OCI-LY7 (cell line): ENCODE results near the gene ARHGAP30. TPM values are rescaled to one million over a fixed set of nuclear protein-coding genes. Genes with fewer than 3 reads are reported as not detected.

Source experiments
- BruUV-seq: library from RNA; stranded (reverse); fragments of 400-500 nt; replicated peaks from 2 replicates; lab custom pipeline; 2021; lab: Mats Ljungman, UMichigan
- CTCF ChIA-PET: fragments of 300-600 bp; sonication (Branson Sonifier 250); formaldehyde crosslinking; loops from one replicate; lab custom pipeline; 2022; ENCODE audit warnings: antibody characterized with exemption; ENCODE audit not compliant: unreplicated experiment; lab: Charles Lee
- POLR2A ChIA-PET: fragments of 300-600 bp; sonication (Branson Sonifier 250); formaldehyde crosslinking; loops from one replicate; lab custom pipeline; 2022; ENCODE audit warnings: antibody characterized with exemption; lab: Charles Lee
- DNase-seq: peaks from one replicate; pipeline ENCODE4 v3.0.0-alpha.2; 2015; ENCODE audit warnings: low spot score
- H2AFZ ChIP-seq: fragments of 200-600 bp; sonication (generic), shearing (Covaris generic); 2 replicates; pipeline ENCODE4 v1.6.1; 2014; ENCODE audit warnings: mild to moderate bottlenecking, antibody characterized with exemption, low read length, moderate library complexity
- H3K27ac ChIP-seq: fragments of 200-600 bp; sonication (generic); 2 replicates; pipeline ENCODE4 v1.5.1; 2014; ENCODE audit warnings: mixed run types, low read depth, mild to moderate bottlenecking, moderate library complexity, low read length, inconsistent platforms; ENCODE audit not compliant: poor library complexity, severe bottlenecking
- H3K36me3 ChIP-seq: fragments of 200-600 bp; sonication (generic); 2 replicates; pipeline ENCODE4 v1.6.1; 2014; ENCODE audit warnings: mild to moderate bottlenecking, antibody characterized with exemption, low read length, moderate library complexity, mixed read lengths; ENCODE audit not compliant: insufficient read depth
- H3K4me1 ChIP-seq: fragments of 200-600 bp; sonication (generic); 2 replicates; pipeline ENCODE4 v1.5.1; 2014; ENCODE audit warnings: mild to moderate bottlenecking, low read length; ENCODE audit not compliant: insufficient read depth, poor library complexity, severe bottlenecking
- H3K4me2 ChIP-seq: fragments of 200-600 bp; sonication (generic); 2 replicates; pipeline ENCODE4 v1.6.1; 2014; ENCODE audit warnings: mild to moderate bottlenecking, low read length
- H3K4me3 ChIP-seq: fragments of 200-600 bp; sonication (generic); 2 replicates; pipeline ENCODE4 v1.5.1; 2014; ENCODE audit warnings: mild to moderate bottlenecking, low read depth, low read length; ENCODE audit not compliant: poor library complexity, severe bottlenecking
- H3K79me2 ChIP-seq: fragments of 200-600 bp; sonication (generic); 2 replicates; pipeline ENCODE4 v1.6.1; 2016; ENCODE audit warnings: low read depth, mild to moderate bottlenecking, low read length, moderate library complexity, mixed read lengths; ENCODE audit not compliant: insufficient read depth
- H3K9me2 ChIP-seq: fragments of 200-600 bp; sonication (generic); 2 replicates; pipeline ENCODE4 v1.6.1; 2016; ENCODE audit warnings: mild to moderate bottlenecking, low read length, mixed read lengths; ENCODE audit not compliant: insufficient read depth
- H3K9me3 ChIP-seq: fragments of 200-600 bp; sonication (generic); 2 replicates; pipeline ENCODE4 v1.6.1; 2014; ENCODE audit warnings: mild to moderate bottlenecking, mixed run types, low read length, mixed read lengths
- H4K20me1 ChIP-seq: fragments of 200-600 bp; sonication (generic); 2 replicates; pipeline ENCODE4 v1.6.1; 2014; ENCODE audit warnings: mild to moderate bottlenecking, antibody characterized with exemption, low read length, moderate library complexity, mixed read lengths; ENCODE audit not compliant: insufficient read depth
- CTCF ChIP-seq: fragments of 200-600 bp; sonication (generic); conservative IDR thresholded peaks from 2 replicates; pipeline ENCODE4 v1.5.1; 2014; ENCODE audit warnings: mild to moderate bottlenecking, antibody characterized with exemption, low read length, moderate library complexity, mixed read lengths
- EZH2phosphoT487 ChIP-seq: fragments of 200-600 bp; sonication (generic); IDR thresholded peaks from 2 replicates; pipeline ENCODE4 v1.6.1; 2018; ENCODE audit warnings: low read depth, borderline replicate concordance, mild to moderate bottlenecking, mixed run types, antibody characterized with exemption, low read length, moderate library complexity, mixed read lengths
- intact Hi-C: fragments of 100-400 bp; cut with micrococcal nuclease; formaldehyde crosslinking; loops from one replicate; pipeline ENCODE4 v1.10.0; 2022; ENCODE audit not compliant: unreplicated experiment
- total RNA-seq, 2 experiments: library from RNA; depleted of rRNA in 1 of 2; stranded (reverse); fragments of >200 nt in 1 of 2; shearing (Covaris generic) in 1 of 2; gene quantifications; 2 replicates each; pipeline ENCODE4 v1.2.3, GENCODE V29; 2014 to 2022

ARHGAP30 gene
- total RNA-seq, 2 experiments from 2014 or later = 56.2 to 101 TPM

GRCh38 chr1:161012420-161012819 lies 57.3 kb downstream of the ARHGAP30 start:
- Histone ChIP-seq H3K27ac (peak overlapping the region; percentile 10), H3K4me3 (peak overlapping the region; percentile 60), H3K9me2 (no peaks in the 10 kb centered on the region), H3K4me2 (peak overlapping the region; percentile 83), H3K36me3 (no peaks in the 10 kb centered on the region), H2AFZ (peak overlapping the region; percentile 60; the same call in 1 of the 2 replicates), H3K79me2 (peaks cover 12% of the 10 kb centered on the region; the same call in 1 of the 2 replicates), H3K9me3 (no peaks in the 10 kb centered on the region), H4K20me1 (no peaks in the 10 kb centered on the region), H3K4me1 (peaks cover 32% of the 10 kb centered on the region)
- BruUV-seq = no TSS peak
- ChIA-PET POLR2A (interaction anchor here (0.7 to 1.0 kb wide), 2 partner anchors 8 to 649 kb away, joined by 4 read pairs; partner anchors contain the start of gene F11R), CTCF (no interaction called here)
- no peak for DNase-seq
- TF ChIP-seq CTCF (no peak), EZH2phosphoT487 (no peak)
- intact Hi-C loops = no loop called here

- DNase-seq = no peak
- Histone ChIP-seq H4K20me1 (no peaks in the 10 kb centered on the region), H2AFZ (no peak overlapping the region), H3K4me2 (no peak overlapping the region), H3K36me3 (no peaks in the 10 kb centered on the region), H3K4me3 (no peak overlapping the region), H3K9me3 (no peaks in the 10 kb centered on the region), H3K4me1 (peaks cover 32% of the 10 kb centered on the region), H3K27ac (no peak overlapping the region), H3K9me2 (no peaks in the 10 kb centered on the region), H3K79me2 (peaks cover 12% of the 10 kb centered on the region; the same call in 1 of the 2 replicates)
- BruUV-seq = no TSS peak
- POLR2A ChIA-PET = no interaction called here
- intact Hi-C loops = no loop called here
- CTCF ChIA-PET = no interaction called here
- TF ChIP-seq EZH2phosphoT487 (no peak), CTCF (no peak)
These were observed 60.0 kb downstream of the ARHGAP30 start for GRCh38 chr1:161009602-161010211.

GRCh38 chr1:161008869-161009510 lies 60.7 kb downstream of the ARHGAP30 start:
- H2AFZ ChIP-seq = no peak overlapping the region
- no peak overlapping the region for H3K4me2 ChIP-seq

More at GRCh38 chr1:161008869-161009510, 60.7 kb downstream of the ARHGAP30 start:
- ChIA-PET POLR2A (no interaction called here), CTCF (no interaction called here)
- no TSS peak for BruUV-seq
- TF ChIP-seq CTCF (no peak), EZH2phosphoT487 (no peak)
- H3K4me3 ChIP-seq = no peak overlapping the region
- no peaks in the 10 kb centered on the region for H4K20me1 ChIP-seq
- H3K4me1 ChIP-seq = peaks cover 27% of the 10 kb centered on the region
- no peaks in the 10 kb centered on the region for H3K36me3 ChIP-seq
- intact Hi-C loops = no loop called here
- no peak for DNase-seq
- no peak overlapping the region for H3K27ac ChIP-seq
- H3K79me2 ChIP-seq = peaks cover 12% of the 10 kb centered on the region; the same call in 1 of the 2 replicates
- H3K9me2 ChIP-seq = no peaks in the 10 kb centered on the region
- H3K9me3 ChIP-seq = no peaks in the 10 kb centered on the region
